ENCODE measurements around the gene ACOT7.

The ACOT7 gene

DNA sequence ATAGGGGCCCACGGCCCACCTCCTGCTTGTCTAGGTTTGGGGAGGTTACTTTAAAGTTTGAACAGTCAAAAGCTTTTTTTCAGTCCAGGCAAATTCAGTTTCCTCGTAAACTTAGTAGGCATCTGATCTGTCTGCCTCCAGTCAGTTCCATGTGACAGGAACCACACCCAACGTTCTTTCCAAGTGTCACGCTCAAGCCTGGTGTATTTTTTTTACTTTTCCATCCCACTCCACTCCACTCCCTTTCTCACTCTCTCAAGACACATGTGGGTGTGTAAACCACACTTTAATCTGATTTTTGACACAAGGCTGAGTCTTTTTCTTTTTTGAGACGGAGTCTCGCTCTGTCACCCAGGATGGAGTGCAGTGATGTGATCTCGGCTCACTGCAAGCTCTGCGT is 72.4 kb downstream of the ACOT7 start:
- no peak overlapping the region for H2BK12ac ChIP-seq (ENCODE audit: low read length)
- no peak for DNase-seq (ENCODE audit: low spot score)

DNA sequence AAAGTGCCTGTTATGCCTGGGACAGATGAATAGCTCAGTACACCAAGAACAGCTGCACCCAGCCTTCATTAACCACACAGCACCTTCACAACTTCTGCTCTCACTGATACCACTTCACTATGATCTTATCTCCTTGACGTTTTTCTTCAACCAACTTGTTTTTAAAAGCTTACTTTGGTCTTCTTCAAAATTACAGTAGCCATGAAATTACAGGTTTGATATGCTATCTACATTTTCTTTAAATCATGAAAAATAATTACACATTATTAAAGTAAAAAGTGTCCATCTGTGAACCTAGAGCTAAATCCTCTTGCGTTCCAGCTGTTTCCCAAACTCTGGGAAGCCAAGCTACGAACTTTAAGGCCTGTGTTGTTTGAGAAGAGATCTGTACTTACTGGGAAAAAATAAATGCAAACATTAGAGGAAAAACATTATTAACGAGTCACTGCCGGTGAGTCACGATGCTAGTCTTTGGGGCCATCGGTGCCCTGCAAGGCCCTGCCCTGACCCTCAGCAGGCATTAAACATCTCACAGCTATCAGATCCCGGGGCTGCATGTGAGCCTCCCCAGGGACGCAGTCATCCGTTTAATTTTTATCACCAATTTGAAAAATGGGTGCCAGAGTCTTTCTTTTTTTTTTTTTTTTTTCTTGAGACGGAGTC is 76.3 kb downstream of the ACOT7 start:
- H3K27me3 ChIP-seq (ENCODE audit: control insufficient read depth in 3 of 3, insufficient read depth in 3 of 3, low read depth in 1 of 3, low read length in 3 of 3): no peaks in the 10 kb centered on the region
- peaks cover 19 to 77% of the 10 kb centered on the region in 2 donors for H3K36me3 ChIP-seq (replicated peaks in 1 of 2; ENCODE audit: control insufficient read depth in 2 of 2, insufficient read depth in 2 of 2, low read length in 2 of 2)
- no peak overlapping the region for H2BK12ac ChIP-seq (ENCODE audit: low read length)
- H3K23ac ChIP-seq (ENCODE audit: low read depth, low read length, poor library complexity): no peak overlapping the region
- no peak overlapping the region for H2AK5ac ChIP-seq (ENCODE audit: low read depth, low read length)
- no peak overlapping the region for H2BK120ac ChIP-seq (ENCODE audit: low read depth, low read length)
- H2BK5ac ChIP-seq (ENCODE audit: low read length): no peak overlapping the region
- DNase-seq (ENCODE audit: low spot score): no peak
- H3K9ac ChIP-seq (ENCODE audit: low read depth, low read length, poor library complexity): no peak overlapping the region
- no peak overlapping the region for H2BK15ac ChIP-seq (ENCODE audit: low read length)
- no peak overlapping the region for H3K4me2 ChIP-seq (ENCODE audit: insufficient read depth, low read length, poor library complexity, severe bottlenecking)
- H3K27ac ChIP-seq (replicated peaks; ENCODE audit: low read length): no peak overlapping the region
- no peak overlapping the region for H3K14ac ChIP-seq (ENCODE audit: low read length)
- no peaks in the 10 kb centered on the region for H3K4me1 ChIP-seq (ENCODE audit: control insufficient read depth in 2 of 2, insufficient read depth in 1 of 2, low read depth in 1 of 2, low read length in 2 of 2)
- peaks cover 3% of the 10 kb centered on the region for H3K79me1 ChIP-seq (ENCODE audit: low read depth, low read length)
- H2AFZ ChIP-seq (ENCODE audit: low read length): no peak overlapping the region
- no peak overlapping the region for H3K4me3 ChIP-seq (ENCODE audit: low read length in 2 of 2)
- H3K18ac ChIP-seq (ENCODE audit: low read length): no peak overlapping the region
- no CpG with 5 or more reads among the region's 11 CpGs for whole genome bisulfite sequencing, 2 donors (ENCODE audit: extremely low coverage in 2 of 2, insufficient read length in 2 of 2, insufficient replicate concordance in 1 of 2)
- no peak overlapping the region for H4K91ac ChIP-seq (ENCODE audit: low read depth, low read length, poor library complexity)
- no peak overlapping the region for H4K8ac ChIP-seq (ENCODE audit: low read depth, low read length)
- no peaks in the 10 kb centered on the region for H3K9me3 ChIP-seq (replicated peaks in 1 of 2; ENCODE audit: control insufficient read depth in 2 of 2, insufficient read depth in 1 of 2, low read depth in 1 of 2, low read length in 2 of 2)
- no peak overlapping the region for H3K4ac ChIP-seq (ENCODE audit: low read length)

More for the DNA sequence above, 72.4 kb downstream of the ACOT7 start:
- WGBS, 2 donors (ENCODE audit: extremely low coverage in 2 of 2, insufficient read length in 2 of 2, insufficient replicate concordance in 1 of 2): no CpG with 5 or more reads among the region's 8 CpGs
- Histone ChIP-seq H2AK5ac (ENCODE audit: low read depth, low read length) (no peak overlapping the region), H4K91ac (ENCODE audit: low read depth, low read length, poor library complexity) (no peak overlapping the region), H3K4me2 (ENCODE audit: insufficient read depth, low read length, poor library complexity, severe bottlenecking) (no peak overlapping the region), H3K14ac (ENCODE audit: low read length) (no peak overlapping the region), H3K79me1 (ENCODE audit: low read depth, low read length) (peaks cover 5% of the 10 kb centered on the region), H2BK15ac (ENCODE audit: low read length) (no peak overlapping the region), H3K4me3 (ENCODE audit: low read length in 2 of 2) (no peak overlapping the region), H3K9ac (ENCODE audit: low read depth, low read length, poor library complexity) (no peak overlapping the region), H3K4ac (ENCODE audit: low read length) (no peak overlapping the region), H3K27ac (replicated peaks; ENCODE audit: low read length) (no peak overlapping the region), H2BK120ac (ENCODE audit: low read depth, low read length) (no peak overlapping the region), H3K36me3 (replicated peaks in 1 of 2; ENCODE audit: control insufficient read depth in 2 of 2, insufficient read depth in 2 of 2, low read length in 2 of 2) (peaks cover 23 to 81% of the 10 kb centered on the region in 2 donors), H3K18ac (ENCODE audit: low read length) (no peak overlapping the region), H3K23ac (ENCODE audit: low read depth, low read length, poor library complexity) (no peak overlapping the region), H4K8ac (ENCODE audit: low read depth, low read length) (no peak overlapping the region), H3K27me3 (ENCODE audit: control insufficient read depth in 3 of 3, insufficient read depth in 3 of 3, low read depth in 1 of 3, low read length in 3 of 3) (no peaks in the 10 kb centered on the region), H3K9me3 (replicated peaks in 1 of 2; ENCODE audit: control insufficient read depth in 2 of 2, insufficient read depth in 1 of 2, low read depth in 1 of 2, low read length in 2 of 2) (no peaks in the 10 kb centered on the region), H2AFZ (ENCODE audit: low read length) (no peak overlapping the region), H2BK5ac (ENCODE audit: low read length) (no peak overlapping the region), H3K4me1 (ENCODE audit: control insufficient read depth in 2 of 2, insufficient read depth in 1 of 2, low read depth in 1 of 2, low read length in 2 of 2) (peaks cover 0 to 3% of the 10 kb centered on the region in 2 donors)

DNA sequence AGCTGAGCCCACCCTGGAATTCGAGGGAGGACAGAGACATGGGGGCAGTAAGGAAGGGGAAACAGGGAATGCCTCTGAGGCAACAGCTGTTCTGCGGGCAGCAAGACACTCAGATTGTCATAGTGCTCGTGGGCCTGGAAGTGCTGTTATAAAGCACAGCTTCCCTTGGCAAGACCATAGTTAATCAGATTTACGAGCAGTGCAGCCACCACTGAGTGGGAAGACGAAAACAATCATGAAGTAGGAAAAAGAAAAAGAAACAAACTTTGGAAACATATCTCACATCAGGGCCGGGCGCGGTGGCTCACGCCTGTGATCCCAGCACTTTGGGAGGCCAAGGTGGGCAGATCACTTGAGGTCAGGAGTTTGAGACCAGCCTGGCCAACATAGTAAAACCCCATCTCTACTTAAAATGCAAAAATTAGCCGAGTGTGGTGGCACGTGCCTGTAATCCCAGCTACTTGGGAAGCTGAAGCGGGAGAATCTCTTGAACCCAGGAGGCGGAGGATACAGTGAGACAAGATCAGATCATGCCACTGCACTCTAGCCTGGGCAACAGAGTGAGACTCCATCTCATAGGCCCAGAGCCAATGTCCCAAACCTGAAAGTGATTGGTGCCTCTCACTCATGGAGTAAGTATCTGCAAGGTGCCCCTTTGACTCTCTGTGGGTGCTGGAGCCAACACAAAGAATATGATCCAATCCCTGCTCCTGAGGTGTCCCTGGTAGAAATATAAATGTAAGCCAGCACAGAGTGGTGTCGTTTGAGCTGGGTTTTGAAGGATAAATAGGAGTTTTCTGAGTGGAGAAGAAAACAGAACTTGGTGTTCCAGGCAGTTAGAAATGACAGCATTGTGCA is 77.1 kb downstream of the ACOT7 start:
- no CpG with 5 or more reads among the region's 14 CpGs for WGBS, 2 donors (ENCODE audit: extremely low coverage in 2 of 2, insufficient read length in 2 of 2, insufficient replicate concordance in 1 of 2)
- no peak overlapping the region for H3K27ac ChIP-seq (replicated peaks; ENCODE audit: low read length)
- H2AFZ ChIP-seq (ENCODE audit: low read length): no peak overlapping the region
- no peak overlapping the region for H2BK15ac ChIP-seq (ENCODE audit: low read length)
- H3K36me3 ChIP-seq (replicated peaks in 1 of 2; ENCODE audit: control insufficient read depth in 2 of 2, insufficient read depth in 2 of 2, low read length in 2 of 2): peaks cover 19 to 78% of the 10 kb centered on the region in 2 donors
- H4K91ac ChIP-seq (ENCODE audit: low read depth, low read length, poor library complexity): no peak overlapping the region
- no peaks in the 10 kb centered on the region for H3K4me1 ChIP-seq (ENCODE audit: control insufficient read depth in 2 of 2, insufficient read depth in 1 of 2, low read depth in 1 of 2, low read length in 2 of 2)
- H3K23ac ChIP-seq (ENCODE audit: low read depth, low read length, poor library complexity): no peak overlapping the region
- no peak overlapping the region for H3K18ac ChIP-seq (ENCODE audit: low read length)
- H2BK120ac ChIP-seq (ENCODE audit: low read depth, low read length): no peak overlapping the region
- H3K14ac ChIP-seq (ENCODE audit: low read length): no peak overlapping the region
- no peak overlapping the region for H3K4me2 ChIP-seq (ENCODE audit: insufficient read depth, low read length, poor library complexity, severe bottlenecking)
- no peak overlapping the region for H2AK5ac ChIP-seq (ENCODE audit: low read depth, low read length)
- H3K79me1 ChIP-seq (ENCODE audit: low read depth, low read length): peaks cover 3% of the 10 kb centered on the region
- H2BK12ac ChIP-seq (ENCODE audit: low read length): no peak overlapping the region
- no peak overlapping the region for H3K4ac ChIP-seq (ENCODE audit: low read length)
- no peaks in the 10 kb centered on the region for H3K9me3 ChIP-seq (replicated peaks in 1 of 2; ENCODE audit: control insufficient read depth in 2 of 2, insufficient read depth in 1 of 2, low read depth in 1 of 2, low read length in 2 of 2)
- H3K9ac ChIP-seq (ENCODE audit: low read depth, low read length, poor library complexity): no peak overlapping the region
- no peak overlapping the region for H4K8ac ChIP-seq (ENCODE audit: low read depth, low read length)
- H3K4me3 ChIP-seq (ENCODE audit: low read length in 2 of 2): no peak overlapping the region
- H3K27me3 ChIP-seq (ENCODE audit: control insufficient read depth in 3 of 3, insufficient read depth in 3 of 3, low read depth in 1 of 3, low read length in 3 of 3): no peaks in the 10 kb centered on the region
- no peak overlapping the region for H2BK5ac ChIP-seq (ENCODE audit: low read length)
- no peak for DNase-seq (ENCODE audit: low spot score)

DNA sequence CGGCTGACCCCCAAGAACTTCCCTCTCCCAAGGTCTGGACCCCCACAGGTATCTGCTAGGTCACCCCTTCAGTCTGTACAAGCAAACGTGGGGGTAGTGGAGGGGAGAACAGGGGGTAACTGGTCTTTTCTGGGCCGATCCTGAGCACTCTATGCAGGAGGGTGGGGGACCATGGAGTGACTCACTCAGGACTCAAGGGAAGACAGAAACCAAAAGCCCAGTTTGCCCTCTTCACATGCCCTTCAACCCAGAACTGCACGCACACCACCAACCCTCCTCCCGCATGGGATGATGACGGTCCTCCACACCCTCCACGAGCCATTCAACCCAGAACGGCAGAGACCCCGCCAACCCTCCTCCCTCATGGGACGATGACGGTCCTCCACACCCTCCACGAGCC is 79.1 kb downstream of the ACOT7 start:
- Histone ChIP-seq H2BK15ac (ENCODE audit: low read length) (no peak overlapping the region), H3K4me2 (ENCODE audit: insufficient read depth, low read length, poor library complexity, severe bottlenecking) (no peak overlapping the region), H3K23ac (ENCODE audit: low read depth, low read length, poor library complexity) (no peak overlapping the region), H4K91ac (ENCODE audit: low read depth, low read length, poor library complexity) (no peak overlapping the region), H3K9me3 (replicated peaks in 1 of 2; ENCODE audit: control insufficient read depth in 2 of 2, insufficient read depth in 1 of 2, low read depth in 1 of 2, low read length in 2 of 2) (no peaks in the 10 kb centered on the region), H4K8ac (ENCODE audit: low read depth, low read length) (no peak overlapping the region), H2BK12ac (ENCODE audit: low read length) (no peak overlapping the region), H3K79me1 (ENCODE audit: low read depth, low read length) (no peaks in the 10 kb centered on the region), H3K36me3 (replicated peaks in 1 of 2; ENCODE audit: control insufficient read depth in 2 of 2, insufficient read depth in 2 of 2, low read length in 2 of 2) (peaks cover 19 to 75% of the 10 kb centered on the region in 2 donors), H3K27ac (replicated peaks; ENCODE audit: low read length) (no peak overlapping the region), H3K9ac (ENCODE audit: low read depth, low read length, poor library complexity) (no peak overlapping the region), H3K27me3 (ENCODE audit: control insufficient read depth in 3 of 3, insufficient read depth in 3 of 3, low read depth in 1 of 3, low read length in 3 of 3) (no peaks in the 10 kb centered on the region), H2AFZ (ENCODE audit: low read length) (no peak overlapping the region), H3K4ac (ENCODE audit: low read length) (no peak overlapping the region), H3K14ac (ENCODE audit: low read length) (no peak overlapping the region), H2BK5ac (ENCODE audit: low read length) (no peak overlapping the region), H3K4me1 (ENCODE audit: control insufficient read depth in 2 of 2, insufficient read depth in 1 of 2, low read depth in 1 of 2, low read length in 2 of 2) (no peaks in the 10 kb centered on the region), H3K18ac (ENCODE audit: low read length) (no peak overlapping the region), H3K4me3 (ENCODE audit: low read length in 2 of 2) (peak overlapping the region in 1 of 2 donors; percentile 30), H2BK120ac (ENCODE audit: low read depth, low read length) (no peak overlapping the region), H2AK5ac (ENCODE audit: low read depth, low read length) (no peak overlapping the region)
- WGBS, 2 donors (ENCODE audit: extremely low coverage in 2 of 2, insufficient read length in 2 of 2, insufficient replicate concordance in 1 of 2): no CpG with 5 or more reads among the region's 12 CpGs
- no peak for DNase-seq (ENCODE audit: low spot score)

All from neuronal stem cell (in vitro differentiated cells).